ENCODE measurements around the gene DNAH11.
A peak's percentile ranks its signal among the peaks of the same experiment; 100 is the strongest.

The DNAH11 gene

GRCh38 chr7:21542891-21543527 is at the start of gene DNAH11:
TSS of gene DNAH11 (plus strand) at chr7:21543039. CDS start at chr7:21543246, 207 bp downstream.
- Histone ChIP-seq H3K36me3 (ENCODE audit: insufficient read depth, low read depth, low read length) (peaks cover 6% of the 10 kb centered on the region; the same call in 1 of the 2 replicates), H3K4me3 (ENCODE audit: low read length) (peak within 1 kb of the TSS; percentile 65), H3K9ac (ENCODE audit: low read depth, low read length) (peak within 1 kb of the TSS; percentile 62; the same call in 1 of the 2 replicates)

GRCh38 chr7:21495731-21496130 is 47.1 kb upstream of the DNAH11 start:
- Histone ChIP-seq H3K36me3 (ENCODE audit: insufficient read depth, low read depth, low read length) (peaks cover 52% of the 10 kb centered on the region), H3K27me3 (ENCODE audit: insufficient read depth, low read length) (no peaks in the 10 kb centered on the region), H3K9me3 (ENCODE audit: insufficient read depth, low read depth, low read length) (peaks cover 32% of the 10 kb centered on the region), H3K4me1 (ENCODE audit: insufficient read depth, low read length) (no peaks in the 10 kb centered on the region), H3K9ac (ENCODE audit: low read depth, low read length) (no peak overlapping the region), H3K4me3 (ENCODE audit: low read length) (no peak overlapping the region), H3K27ac (ENCODE audit: low read length) (no peak overlapping the region)

More at GRCh38 chr7:21542891-21543527, at the start of gene DNAH11:
- Histone ChIP-seq H3K4me1 (ENCODE audit: insufficient read depth, low read length) (peaks cover 31% of the 10 kb centered on the region), H3K9me3 (ENCODE audit: insufficient read depth, low read depth, low read length) (no peaks in the 10 kb centered on the region; the same call in 1 of the 2 replicates), H3K27ac (ENCODE audit: low read length) (no peak within 1 kb of the TSS), H3K27me3 (ENCODE audit: insufficient read depth, low read length) (peaks cover 51% of the 10 kb centered on the region)

- Histone ChIP-seq H3K9me3 (ENCODE audit: insufficient read depth, low read depth, low read length) (peaks cover 25% of the 10 kb centered on the region), H3K36me3 (ENCODE audit: insufficient read depth, low read depth, low read length) (peaks cover 42% of the 10 kb centered on the region; the same call in 1 of the 2 replicates), H3K27ac (ENCODE audit: low read length) (no peak overlapping the region), H3K4me3 (ENCODE audit: low read length) (no peak overlapping the region), H3K4me1 (ENCODE audit: insufficient read depth, low read length) (no peaks in the 10 kb centered on the region), H3K9ac (ENCODE audit: low read depth, low read length) (no peak overlapping the region), H3K27me3 (ENCODE audit: insufficient read depth, low read length) (no peaks in the 10 kb centered on the region)
These were observed 45.8 kb upstream of the DNAH11 start for GRCh38 chr7:21497072-21497471.

- Histone ChIP-seq H3K27ac (ENCODE audit: low read length) (no peak overlapping the region), H3K36me3 (ENCODE audit: insufficient read depth, low read depth, low read length) (peaks cover 19% of the 10 kb centered on the region; the same call in 1 of the 2 replicates), H3K27me3 (ENCODE audit: insufficient read depth, low read length) (no peaks in the 10 kb centered on the region), H3K9me3 (ENCODE audit: insufficient read depth, low read depth, low read length) (peaks cover 10% of the 10 kb centered on the region; the same call in 1 of the 2 replicates), H3K4me1 (ENCODE audit: insufficient read depth, low read length) (no peaks in the 10 kb centered on the region), H3K4me3 (ENCODE audit: low read length) (no peak overlapping the region), H3K9ac (ENCODE audit: low read depth, low read length) (no peak overlapping the region)
These were observed 42.6 kb upstream of the DNAH11 start for GRCh38 chr7:21500117-21500832.

- H3K4me1 ChIP-seq (ENCODE audit: insufficient read depth, low read length): no peaks in the 10 kb centered on the region
- peaks cover 3% of the 10 kb centered on the region; the same call in 1 of the 2 replicates for H3K9me3 ChIP-seq (ENCODE audit: insufficient read depth, low read depth, low read length)
- no peak overlapping the region for H3K9ac ChIP-seq (ENCODE audit: low read depth, low read length)
- no peaks in the 10 kb centered on the region for H3K27me3 ChIP-seq (ENCODE audit: insufficient read depth, low read length)
- no peak overlapping the region for H3K4me3 ChIP-seq (ENCODE audit: low read length)
- H3K27ac ChIP-seq (ENCODE audit: low read length): no peak overlapping the region
- peaks cover 11% of the 10 kb centered on the region; the same call in 1 of the 2 replicates for H3K36me3 ChIP-seq (ENCODE audit: insufficient read depth, low read depth, low read length)
These were observed 38.8 kb upstream of the DNAH11 start for GRCh38 chr7:21504021-21504420.

- Histone ChIP-seq H3K36me3 (ENCODE audit: insufficient read depth, low read depth, low read length) (peaks cover 28% of the 10 kb centered on the region), H3K4me1 (ENCODE audit: insufficient read depth, low read length) (no peaks in the 10 kb centered on the region), H3K27me3 (ENCODE audit: insufficient read depth, low read length) (no peaks in the 10 kb centered on the region), H3K9ac (ENCODE audit: low read depth, low read length) (no peak overlapping the region), H3K9me3 (ENCODE audit: insufficient read depth, low read depth, low read length) (peaks cover 3% of the 10 kb centered on the region; the same call in 1 of the 2 replicates), H3K4me3 (ENCODE audit: low read length) (no peak overlapping the region), H3K27ac (ENCODE audit: low read length) (no peak overlapping the region)
These were observed 35.1 kb upstream of the DNAH11 start for GRCh38 chr7:21507627-21508343.

GRCh38 chr7:21508538-21508937 is 34.3 kb upstream of the DNAH11 start:
- no peaks in the 10 kb centered on the region for H3K4me1 ChIP-seq (ENCODE audit: insufficient read depth, low read length)
- no peak overlapping the region for H3K27ac ChIP-seq (ENCODE audit: low read length)
- H3K9me3 ChIP-seq (ENCODE audit: insufficient read depth, low read depth, low read length): peaks cover 3% of the 10 kb centered on the region; the same call in 1 of the 2 replicates
- no peak overlapping the region for H3K4me3 ChIP-seq (ENCODE audit: low read length)
- no peak overlapping the region for H3K9ac ChIP-seq (ENCODE audit: low read depth, low read length)
- H3K27me3 ChIP-seq (ENCODE audit: insufficient read depth, low read length): no peaks in the 10 kb centered on the region
- H3K36me3 ChIP-seq (ENCODE audit: insufficient read depth, low read depth, low read length): peaks cover 30% of the 10 kb centered on the region

GRCh38 chr7:21514062-21514461 is 28.8 kb upstream of the DNAH11 start:
- no peaks in the 10 kb centered on the region for H3K9me3 ChIP-seq (ENCODE audit: insufficient read depth, low read depth, low read length)
- no peak overlapping the region for H3K27ac ChIP-seq (ENCODE audit: low read length)
- no peaks in the 10 kb centered on the region for H3K4me1 ChIP-seq (ENCODE audit: insufficient read depth, low read length)
- H3K36me3 ChIP-seq (ENCODE audit: insufficient read depth, low read depth, low read length): peaks cover 31% of the 10 kb centered on the region
- no peaks in the 10 kb centered on the region for H3K27me3 ChIP-seq (ENCODE audit: insufficient read depth, low read length)
- no peak overlapping the region for H3K4me3 ChIP-seq (ENCODE audit: low read length)
- H3K9ac ChIP-seq (ENCODE audit: low read depth, low read length): no peak overlapping the region

GRCh38 chr7:21524680-21525079 is 18.2 kb upstream of the DNAH11 start:
- Histone ChIP-seq H3K9ac (ENCODE audit: low read depth, low read length) (no peak overlapping the region), H3K36me3 (ENCODE audit: insufficient read depth, low read depth, low read length) (no peaks in the 10 kb centered on the region), H3K27ac (ENCODE audit: low read length) (no peak overlapping the region), H3K4me3 (ENCODE audit: low read length) (no peak overlapping the region), H3K27me3 (ENCODE audit: insufficient read depth, low read length) (no peaks in the 10 kb centered on the region), H3K4me1 (ENCODE audit: insufficient read depth, low read length) (no peaks in the 10 kb centered on the region), H3K9me3 (ENCODE audit: insufficient read depth, low read depth, low read length) (peaks cover 22% of the 10 kb centered on the region)

GRCh38 chr7:21526007-21526406 is 16.8 kb upstream of the DNAH11 start:
- no peaks in the 10 kb centered on the region for H3K4me1 ChIP-seq (ENCODE audit: insufficient read depth, low read length)
- peaks cover 22% of the 10 kb centered on the region for H3K9me3 ChIP-seq (ENCODE audit: insufficient read depth, low read depth, low read length)
- H3K27me3 ChIP-seq (ENCODE audit: insufficient read depth, low read length): no peaks in the 10 kb centered on the region
- no peak overlapping the region for H3K27ac ChIP-seq (ENCODE audit: low read length)
- H3K36me3 ChIP-seq (ENCODE audit: insufficient read depth, low read depth, low read length): no peaks in the 10 kb centered on the region
- no peak overlapping the region for H3K4me3 ChIP-seq (ENCODE audit: low read length)
- no peak overlapping the region for H3K9ac ChIP-seq (ENCODE audit: low read depth, low read length)

- peaks cover 22% of the 10 kb centered on the region for H3K9me3 ChIP-seq (ENCODE audit: insufficient read depth, low read depth, low read length)
- H3K36me3 ChIP-seq (ENCODE audit: insufficient read depth, low read depth, low read length): no peaks in the 10 kb centered on the region
- H3K27ac ChIP-seq (ENCODE audit: low read length): no peak overlapping the region
- no peak overlapping the region for H3K4me3 ChIP-seq (ENCODE audit: low read length)
- H3K9ac ChIP-seq (ENCODE audit: low read depth, low read length): no peak overlapping the region
- no peaks in the 10 kb centered on the region for H3K4me1 ChIP-seq (ENCODE audit: insufficient read depth, low read length)
- H3K27me3 ChIP-seq (ENCODE audit: insufficient read depth, low read length): no peaks in the 10 kb centered on the region
These were observed 16.4 kb upstream of the DNAH11 start for GRCh38 chr7:21526448-21526847.
